H9 (cell line): Measurements from ENCODE around the gene PRSS21. TPM values are rescaled to one million over a fixed set of nuclear protein-coding genes. Genes with fewer than 3 reads are reported as not detected.

ENCODE experiments used
- DNase-seq: peaks from one replicate; pipeline ENCODE4 v3.0.0-alpha.2; 2017
- H2AFZ ChIP-seq: one replicate; pipeline ENCODE4 v1.6.1; 2013; ENCODE audit warnings: mild to moderate bottlenecking, low read length, control low read depth, moderate library complexity
- H2AK5ac ChIP-seq: 2 replicates; pipeline ENCODE4 v1.6.1; 2013; ENCODE audit warnings: low read length, control low read depth, mixed read lengths; ENCODE audit not compliant: insufficient read length
- H2BK120ac ChIP-seq: one replicate; pipeline ENCODE4 v1.6.1; 2013; ENCODE audit warnings: low read depth, mild to moderate bottlenecking, low read length, control low read depth, inconsistent platforms; ENCODE audit not compliant: poor library complexity, severe bottlenecking
- H2BK12ac ChIP-seq: 2 replicates; pipeline ENCODE4 v1.6.1; 2013; ENCODE audit warnings: low read length, control low read depth, mixed read lengths, low read depth; ENCODE audit not compliant: insufficient read length
- H2BK15ac ChIP-seq: 2 replicates; pipeline ENCODE4 v1.6.1; 2013; ENCODE audit warnings: low read depth, low read length, control low read depth
- H2BK20ac ChIP-seq: one replicate; pipeline ENCODE4 v1.6.1; 2013; ENCODE audit warnings: low read depth, mild to moderate bottlenecking, low read length, control low read depth, inconsistent platforms; ENCODE audit not compliant: poor library complexity, severe bottlenecking
- H2BK5ac ChIP-seq: 2 replicates; pipeline ENCODE4 v1.6.1; 2013; ENCODE audit warnings: low read length, control low read depth, mixed read lengths; ENCODE audit not compliant: insufficient read length
- H3K14ac ChIP-seq: 2 replicates; pipeline ENCODE4 v1.6.1; 2013; ENCODE audit warnings: low read length, control low read depth; ENCODE audit not compliant: insufficient read depth
- H3K18ac ChIP-seq: 2 replicates; pipeline ENCODE4 v1.6.1; 2013; ENCODE audit warnings: low read depth, mild to moderate bottlenecking, mixed read lengths, low read length, control low read depth; ENCODE audit not compliant: insufficient read length
- H3K23ac ChIP-seq: 2 replicates; pipeline ENCODE4 v1.6.1; 2013; ENCODE audit warnings: low read length, control low read depth, mixed read lengths, low read depth; ENCODE audit not compliant: insufficient read length
- H3K23me2 ChIP-seq: 2 replicates; pipeline ENCODE4 v1.6.1; 2013; ENCODE audit warnings: low read depth, mild to moderate bottlenecking, mixed read lengths, low read length, control low read depth; ENCODE audit not compliant: insufficient read length, poor library complexity, severe bottlenecking
- H3K27ac ChIP-seq: 2 replicates; pipeline ENCODE4 v1.5.1; 2013; ENCODE audit warnings: low read length, control low read depth, mixed read lengths, low read depth; ENCODE audit not compliant: insufficient read length
- H3K27me3 ChIP-seq: 2 replicates; pipeline ENCODE4 v1.6.1; 2013; ENCODE audit warnings: low read length, control low read depth, inconsistent platforms; ENCODE audit not compliant: insufficient read depth
- H3K4ac ChIP-seq: 2 replicates; pipeline ENCODE4 v1.6.1; 2013; ENCODE audit warnings: low read depth, mild to moderate bottlenecking, control low read depth, inconsistent platforms, low read length, moderate library complexity
- H3K4me1 ChIP-seq: 2 replicates; pipeline ENCODE4 v1.6.1; 2013; ENCODE audit warnings: low read length, control low read depth, inconsistent platforms; ENCODE audit not compliant: insufficient read depth
- H3K4me2 ChIP-seq: 2 replicates; pipeline ENCODE4 v1.6.1; 2013; ENCODE audit warnings: low read length, control low read depth, mixed read lengths; ENCODE audit not compliant: insufficient read length, insufficient read depth
- H3K56ac ChIP-seq: 2 replicates; pipeline ENCODE4 v1.6.1; 2013; ENCODE audit warnings: low read depth, mild to moderate bottlenecking, mixed read lengths, low read length, control low read depth; ENCODE audit not compliant: insufficient read length
- H3K79me1 ChIP-seq: 2 replicates; pipeline ENCODE4 v1.6.1; 2013; ENCODE audit warnings: low read depth, mild to moderate bottlenecking, moderate library complexity, low read length, control low read depth, inconsistent platforms; ENCODE audit not compliant: insufficient read depth, poor library complexity, severe bottlenecking
- H3K79me2 ChIP-seq: 2 replicates; pipeline ENCODE4 v1.6.1; 2013; ENCODE audit warnings: low read length, control low read depth, inconsistent platforms; ENCODE audit not compliant: insufficient read depth
- H3K9ac ChIP-seq: 2 replicates; pipeline ENCODE4 v1.6.1; 2013; ENCODE audit warnings: low read length, control low read depth, mixed read lengths; ENCODE audit not compliant: insufficient read length; ENCODE audit errors: extremely low read depth
- H3K9me3 ChIP-seq: one replicate; pipeline ENCODE4 v1.6.1; 2013; ENCODE audit warnings: low read depth, low read length, inconsistent platforms; ENCODE audit not compliant: control insufficient read depth
- H3T11ph ChIP-seq: one replicate; pipeline ENCODE4 v1.6.1; 2013; ENCODE audit warnings: mild to moderate bottlenecking, low read length, control low read depth, inconsistent platforms
- H4K20me1 ChIP-seq: one replicate; pipeline ENCODE4 v1.6.1; 2013; ENCODE audit not compliant: control insufficient read depth, insufficient read length, insufficient read depth
- H4K5ac ChIP-seq: 2 replicates; pipeline ENCODE4 v1.6.1; 2013; ENCODE audit warnings: low read depth, mild to moderate bottlenecking, mixed read lengths, low read length, control low read depth; ENCODE audit not compliant: insufficient read length
- H4K8ac ChIP-seq: replicated peaks from 2 replicates; pipeline ENCODE4 v1.6.1; 2013; ENCODE audit warnings: low read length, control low read depth, mixed read lengths, low read depth; ENCODE audit not compliant: insufficient read length
- H4K91ac ChIP-seq: 2 replicates; pipeline ENCODE4 v1.6.1; 2013; ENCODE audit warnings: low read depth, mild to moderate bottlenecking, moderate library complexity, mixed read lengths, low read length, control low read depth; ENCODE audit not compliant: insufficient read length
- H3K27ac Mint-ChIP-seq, 3 experiments: 2 replicates in 2 of 3; 3 replicates in 1 of 3; pipeline ENCODE4 v1.8.0; 2020 to 2021; ENCODE audit warnings: mixed read lengths in 3 of 3, mild to moderate bottlenecking in 1 of 3, moderate library complexity in 1 of 3
- H3K27me3 Mint-ChIP-seq: 2 replicates; pipeline ENCODE4 v1.8.0; 2021; ENCODE audit warnings: low read depth, mild to moderate bottlenecking, moderate library complexity, mixed read lengths
- H3K36me3 Mint-ChIP-seq, 3 experiments: 2 replicates in 2 of 3; 3 replicates in 1 of 3; pipeline ENCODE4 v1.8.0; 2020 to 2021; ENCODE audit warnings: low read depth in 3 of 3, mixed read lengths in 3 of 3; ENCODE audit not compliant: insufficient read depth in 1 of 3
- H3K4me1 Mint-ChIP-seq, 2 experiments: 2 replicates each; pipeline ENCODE4 v1.8.0; 2020; ENCODE audit warnings: mixed read lengths in 2 of 2
- H3K4me3 Mint-ChIP-seq, 2 experiments: 2 replicates in 1 of 2; 3 replicates in 1 of 2; pipeline ENCODE4 v1.8.0; 2020 to 2021; ENCODE audit warnings: mild to moderate bottlenecking in 2 of 2, mixed read lengths in 2 of 2, moderate library complexity in 1 of 2
- H3K9me3 Mint-ChIP-seq, 2 experiments: 2 replicates in 1 of 2; 3 replicates in 1 of 2; pipeline ENCODE4 v1.8.0; 2020; ENCODE audit warnings: mild to moderate bottlenecking in 2 of 2, mixed read lengths in 2 of 2, moderate library complexity in 1 of 2
- CTCF ChIP-seq: fragments of 200-600 bp; sonication (generic); conservative IDR thresholded peaks from 3 replicates; pipeline ENCODE4 v1.8.0; 2021; ENCODE audit warnings: antibody characterized with exemption, mild to moderate bottlenecking
- WGBS: extraction: QIAGEN DNeasy Blood & Tissue Kit; methylation state at CpG from one replicate; pipeline ENCODE4 v1.1.7; 2013; ENCODE audit warnings: missing lambda C conversion rate, low lambda C conversion rate, mixed read lengths; ENCODE audit not compliant: insufficient read length; ENCODE audit errors: extremely low coverage; 5-methylcytosine and 5-hydroxymethylcytosine counted together
- total RNA-seq: library from RNA; stranded (reverse); gene quantifications from 2 replicates; pipeline ENCODE4 v1.2.1, GENCODE V29; 2021

The PRSS21 gene
- total RNA-seq, 1 experiment from 2014 or later, result not detected

GRCh38 chr16:2848933-2849725 lies 32.1 kb downstream of the PRSS21 start:
- H4K5ac ChIP-seq, result no peak overlapping the region
- Mint-ChIP-seq H3K4me3 (no peak overlapping the region), H3K27me3 (peaks cover 15% of the 10 kb centered on the region), H3K36me3 (peaks cover 0 to 3% (median 3%) of the 10 kb centered on the region in 3 experiments; a peak in 2 of 7 replicates), H3K9me3 (peaks cover 4 to 8% of the 10 kb centered on the region in 2 experiments; a peak in 4 of 5 replicates), H3K27ac (no peak overlapping the region; a peak in 1 of 7 replicates), H3K4me1 (peaks cover 0 to 10% of the 10 kb centered on the region in 2 experiments; a peak in 2 of 4 replicates)
- no peak overlapping the region for H2BK5ac ChIP-seq
- no peak overlapping the region for H4K8ac ChIP-seq
- no peak overlapping the region for H2AFZ ChIP-seq
- no peak overlapping the region for H3K9ac ChIP-seq
- no peak overlapping the region for H3K27ac ChIP-seq
- no peak for DNase-seq
- no peak overlapping the region for H3K23ac ChIP-seq
- peaks cover 3% of the 10 kb centered on the region; the same call in 1 of the 2 replicates for H3K4me1 ChIP-seq
- H3K4ac ChIP-seq, result no peak overlapping the region
- no peaks in the 10 kb centered on the region for H3K9me3 ChIP-seq
- H3K79me2 ChIP-seq, result no peaks in the 10 kb centered on the region
- no peaks in the 10 kb centered on the region for H3K27me3 ChIP-seq
- H3K23me2 ChIP-seq, result no peaks in the 10 kb centered on the region
- WGBS, result no CpG with 5 or more reads among the region's 16 CpGs
- H2AK5ac ChIP-seq, result no peak overlapping the region
- H2BK120ac ChIP-seq, result no peak overlapping the region
- no peak overlapping the region for H4K91ac ChIP-seq
- H3K14ac ChIP-seq, result no peak overlapping the region
- no peaks in the 10 kb centered on the region for H4K20me1 ChIP-seq
- H2BK15ac ChIP-seq, result no peak overlapping the region
- no peak overlapping the region for H3T11ph ChIP-seq
- no peak overlapping the region for H2BK20ac ChIP-seq
- H3K79me1 ChIP-seq, result no peaks in the 10 kb centered on the region
- no peak overlapping the region for H3K18ac ChIP-seq
- no peak overlapping the region for H3K4me2 ChIP-seq
- TF ChIP-seq CTCF, result no peak
- no peak overlapping the region for H3K56ac ChIP-seq
- H2BK12ac ChIP-seq, result no peak overlapping the region
